ENCODE measurements around the gene TAF5L. TPM values are rescaled to one million over a fixed set of nuclear protein-coding genes. Genes with fewer than 3 reads are reported as not detected.

TAF5L gene
- total RNA-seq, 1 experiment from 2014 or later = 16.4 TPM

- BruUV-seq (replicated peaks) = no TSS peak
- TF ChIP-seq CTCF (conservative IDR thresholded peaks at IDR 0.05) (no peak), EZH2 (IDR thresholded peaks at IDR 0.05; ENCODE audit: low read depth) (no peak)
- Histone ChIP-seq H3K79me2 (ENCODE audit: low read depth) (0 out of 2 replicates have a peak, but pooled peaks cover 6% of the 10 kb centered on the region), H3K4me1 (replicated peaks; ENCODE audit: insufficient read depth) (0 out of 2 replicates have a peak, but pooled peaks cover 10% of the 10 kb centered on the region), H3K4me3 (no peak overlapping the region), H3K4me2 (no peak overlapping the region), H3K9me3 (ENCODE audit: insufficient read depth, low read depth) (no peaks in the 10 kb centered on the region), H3K27ac (no peak overlapping the region), H4K20me1 (ENCODE audit: insufficient read depth) (no peaks in the 10 kb centered on the region), H3K36me3 (ENCODE audit: low read depth) (no peaks in the 10 kb centered on the region), H3K9me2 (ENCODE audit: insufficient read depth) (no peaks in the 10 kb centered on the region), H3F3A (ENCODE audit: insufficient read depth, low read depth) (0 out of 2 replicates have a peak, but pooled peaks cover 2% of the 10 kb centered on the region), H3K27me3 (ENCODE audit: insufficient read depth, low read depth) (no peaks in the 10 kb centered on the region), H2AFZ (no peak overlapping the region)
- CTCF ChIA-PET = no interaction called here
- intact Hi-C loops (cut with micrococcal nuclease; ENCODE audit: unreplicated experiment) = no loop called here
- POLR2A ChIA-PET (ENCODE audit: unreplicated experiment) = no interaction called here
- no peak for DNase-seq
Observed at GRCh38 chr1:229552732-229553131, 73.2 kb downstream of the TAF5L start.

GRCh38 chr1:229550812-229551567 is 74.9 kb downstream of the TAF5L start:
- Histone ChIP-seq H3K36me3 (ENCODE audit: low read depth) (no peaks in the 10 kb centered on the region), H3K27ac (no peak overlapping the region), H4K20me1 (ENCODE audit: insufficient read depth) (no peaks in the 10 kb centered on the region), H3K9me2 (ENCODE audit: insufficient read depth) (no peaks in the 10 kb centered on the region), H3K4me2 (no peak overlapping the region), H2AFZ (no peak overlapping the region), H3K4me1 (replicated peaks; ENCODE audit: insufficient read depth) (no peaks in the 10 kb centered on the region), H3F3A (ENCODE audit: insufficient read depth, low read depth) (no peaks in the 10 kb centered on the region), H3K9me3 (ENCODE audit: insufficient read depth, low read depth) (no peaks in the 10 kb centered on the region), H3K79me2 (ENCODE audit: low read depth) (no peaks in the 10 kb centered on the region), H3K27me3 (ENCODE audit: insufficient read depth, low read depth) (no peaks in the 10 kb centered on the region), H3K4me3 (no peak overlapping the region)
- intact Hi-C loops (cut with micrococcal nuclease; ENCODE audit: unreplicated experiment) = no loop called here
- no TSS peak for BruUV-seq (replicated peaks)
- no peak for DNase-seq
- ChIA-PET CTCF (no interaction called here), POLR2A (ENCODE audit: unreplicated experiment) (no interaction called here)
- TF ChIP-seq CTCF (conservative IDR thresholded peaks at IDR 0.05) (no peak), EZH2 (IDR thresholded peaks at IDR 0.05; ENCODE audit: low read depth) (no peak)

GRCh38 chr1:229547542-229547941 is 78.4 kb downstream of the TAF5L start:
- no peak for TF ChIP-seq CTCF (conservative IDR thresholded peaks at IDR 0.05)
- no peak for TF ChIP-seq EZH2 (IDR thresholded peaks at IDR 0.05; ENCODE audit: low read depth)
- Histone ChIP-seq H3K36me3 (ENCODE audit: low read depth) (no peaks in the 10 kb centered on the region), H3K4me1 (replicated peaks; ENCODE audit: insufficient read depth) (no peaks in the 10 kb centered on the region), H3K9me3 (ENCODE audit: insufficient read depth, low read depth) (no peaks in the 10 kb centered on the region), H3K9me2 (ENCODE audit: insufficient read depth) (no peaks in the 10 kb centered on the region), H3K79me2 (ENCODE audit: low read depth) (no peaks in the 10 kb centered on the region), H4K20me1 (ENCODE audit: insufficient read depth) (no peaks in the 10 kb centered on the region), H2AFZ (no peak overlapping the region), H3K27me3 (ENCODE audit: insufficient read depth, low read depth) (no peaks in the 10 kb centered on the region), H3K27ac (no peak overlapping the region), H3K4me3 (no peak overlapping the region), H3K4me2 (no peak overlapping the region), H3F3A (ENCODE audit: insufficient read depth, low read depth) (no peaks in the 10 kb centered on the region)
- no peak for DNase-seq
- no TSS peak for BruUV-seq (replicated peaks)
- intact Hi-C loops (cut with micrococcal nuclease; ENCODE audit: unreplicated experiment) = no loop called here
- ChIA-PET POLR2A (ENCODE audit: unreplicated experiment) (no interaction called here), CTCF (no interaction called here)

Measured in PC-9 (cell line).